HepG2 (cell line): ENCODE data around the gene CYP2S1. TPM values are rescaled to one million over a fixed set of nuclear protein-coding genes. Genes with fewer than 3 reads are reported as not detected.

Experiments used
- ATAC-seq: fragments of 200-7000 bp; cut with Tn5 transposase; 3 replicates; pipeline ENCODE4 v1.9.1; 2020; ENCODE audit warnings: mild to moderate bottlenecking, moderate library complexity
- BruUV-seq: library from RNA; stranded (reverse); fragments of 400-500 nt; replicated peaks from 2 replicates; lab custom pipeline; 2021; lab: Mats Ljungman, UMichigan
- CTCF ChIA-PET: fragments of 300-600 bp; formaldehyde crosslinking; extraction: SDS; loops from one replicate; lab custom pipeline; 2021; ENCODE audit warnings: low total read pairs, inconsistent platforms, low intra/inter-chr PET ratio; lab: Yijun Ruan, JAX
- POLR2A ChIA-PET: fragments of 350-600 bp; sonication (Branson Sonifier 250); formaldehyde crosslinking; loops from one replicate; lab custom pipeline; 2020; ENCODE audit warnings: antibody characterized with exemption, inconsistent platforms; lab: Yijun Ruan, JAX
- DNase-seq: peaks from one replicate; pipeline ENCODE4 v3.0.0-alpha.2; 2015; ENCODE audit warnings: low spot score
- FAIRE-seq: peaks from 3 replicates; lab custom pipeline; 2011; peaks lifted over from hg19 to GRCh38; lab: Jason Lieb, UNC
- H2AFZ ChIP-seq: one replicate; pipeline ENCODE4 v1.6.1; 2011; ENCODE audit warnings: low read length, inconsistent platforms
- H3K27ac ChIP-seq: fragments of 300-600 bp; 3 replicates; pipeline ENCODE4 v1.8.0; 2011; ENCODE audit warnings: mixed run types, mild to moderate bottlenecking, mixed read lengths, low read length, inconsistent platforms; ENCODE audit not compliant: insufficient read depth; ENCODE audit errors: extremely low read length
- H3K27me3 ChIP-seq, 2 experiments: fragments of 200-600 bp in 1 of 2; 2 replicates in 1 of 2; 3 replicates in 1 of 2; pipeline versions ENCODE4 v1.6.0 to v1.8.0; 2011; ENCODE audit warnings: low read length in 2 of 2, mild to moderate bottlenecking in 2 of 2, moderate library complexity in 2 of 2, inconsistent platforms in 1 of 2; ENCODE audit not compliant: insufficient read depth in 2 of 2, control insufficient read depth in 1 of 2
- H3K36me3 ChIP-seq, 2 experiments: fragments of 200-600 bp in 1 of 2; replicated peaks in 1 of 2; 2 replicates in 1 of 2; 3 replicates in 1 of 2; pipeline versions ENCODE4 v1.5.1 to v1.8.0; 2011; ENCODE audit warnings: low read length in 2 of 2, inconsistent platforms in 1 of 2; ENCODE audit not compliant: insufficient read depth in 2 of 2, control insufficient read depth in 1 of 2
- H3K4me1 ChIP-seq: 2 replicates; pipeline ENCODE4 v1.5.1; 2012; ENCODE audit warnings: low read length, inconsistent platforms; ENCODE audit not compliant: insufficient read depth
- H3K4me2 ChIP-seq: 2 replicates; pipeline ENCODE4 v1.6.0; 2011; ENCODE audit warnings: low read depth, low read length, inconsistent platforms
- H3K4me3 ChIP-seq, 3 experiments: fragments of 200-600 bp in 1 of 3; sonication (generic), shearing (Covaris generic) in 1 of 3; replicated peaks in 1 of 3; 2 replicates each; pipeline ENCODE4 v1.5.1; 2011 to 2016; ENCODE audit warnings: low read length in 3 of 3, inconsistent platforms in 2 of 3, low read depth in 2 of 3, mild to moderate bottlenecking in 2 of 3, control low read depth in 1 of 3, mixed read lengths in 1 of 3; ENCODE audit not compliant: insufficient read depth in 1 of 3
- H3K79me2 ChIP-seq: one replicate; pipeline ENCODE4 v1.6.1; 2011; ENCODE audit warnings: low read length, inconsistent platforms; ENCODE audit not compliant: insufficient read depth
- H3K9ac ChIP-seq: 2 replicates; pipeline ENCODE4 v1.6.0; 2011; ENCODE audit warnings: mild to moderate bottlenecking, low read depth, low read length, inconsistent platforms; ENCODE audit not compliant: insufficient read depth
- H3K9me3 ChIP-seq: 2 replicates; pipeline ENCODE4 v1.5.1; 2012; ENCODE audit warnings: mild to moderate bottlenecking, low read length
- H4K20me1 ChIP-seq: 2 replicates; pipeline ENCODE4 v1.6.0; 2011; ENCODE audit warnings: inconsistent platforms, mild to moderate bottlenecking, low read length, moderate library complexity; ENCODE audit not compliant: insufficient read depth
- HIVEP1 ChIP-seq: sonication (generic); formaldehyde crosslinking; IDR thresholded peaks from 2 replicates; pipeline ENCODE4 v1.4.0; 2020; ENCODE audit warnings: mild to moderate bottlenecking, missing genetic modification reagents
- HNRNPH1 ChIP-seq: fragments of 200-400 bp; formaldehyde crosslinking; optimal IDR thresholded peaks from 2 replicates; pipeline ENCODE3; 2017; ENCODE audit warnings: mild to moderate bottlenecking, low read depth, low read length
- PHF8 ChIP-seq: sonication (generic); formaldehyde crosslinking; IDR thresholded peaks from 2 replicates; pipeline ENCODE4 v1.5.0; 2020; ENCODE audit warnings: missing genetic modification reagents
- SOX5 ChIP-seq: IDR thresholded peaks from 2 replicates; pipeline ENCODE4 v1.6.1; 2016; ENCODE audit warnings: borderline replicate concordance
- ZBTB4 ChIP-seq: sonication (generic); formaldehyde crosslinking; IDR thresholded peaks from 2 replicates; pipeline ENCODE4 v1.4.0; 2020; ENCODE audit warnings: missing genetic modification reagents, mild to moderate bottlenecking, borderline replicate concordance
- ZFP36 ChIP-seq: fragments of 150-350 bp; IDR thresholded peaks from 2 replicates; pipeline ENCODE4 v1.6.1; 2018; ENCODE audit warnings: borderline replicate concordance, low read length, low read depth; ENCODE audit not compliant: partially characterized antibody
- ZMYM3 ChIP-seq: sonication (generic); formaldehyde crosslinking; IDR thresholded peaks from 2 replicates; pipeline ENCODE4 v1.5.1; 2020; ENCODE audit warnings: mild to moderate bottlenecking, missing genetic modification reagents
- ZNF136 ChIP-seq: sonication (generic); formaldehyde crosslinking; IDR thresholded peaks from 2 replicates; pipeline ENCODE4 v1.8.1; 2022; ENCODE audit warnings: low read depth, mild to moderate bottlenecking, moderate library complexity, missing genetic modification reagents
- ZNF687 ChIP-seq: sonication (generic); formaldehyde crosslinking; IDR thresholded peaks from 2 replicates; pipeline ENCODE4 v1.5.1; 2020; ENCODE audit warnings: mild to moderate bottlenecking, missing genetic modification reagents, moderate library complexity
- ZSCAN21 ChIP-seq: sonication (generic); formaldehyde crosslinking; IDR thresholded peaks from 2 replicates; pipeline ENCODE4 v1.8.0; 2022; ENCODE audit warnings: mild to moderate bottlenecking, missing genetic modification reagents, moderate library complexity, borderline replicate concordance
- WGBS: methylation state at CpG from one replicate; pipeline ENCODE4 v1.1.6; 2017; ENCODE audit warnings: low lambda C conversion rate; 5-methylcytosine and 5-hydroxymethylcytosine counted together
- in situ Hi-C: cut with HindIII; loops from 2 replicates; pipeline ENCODE4 v1.10.0; 2017; ENCODE audit warnings: low pct_unique_long_range_greater_than_20kb; ENCODE audit not compliant: extremely low pct_ligation_motif_present
- intact Hi-C: fragments of 100-400 bp; cut with micrococcal nuclease; formaldehyde crosslinking; loops from one replicate; pipeline ENCODE4 v1.10.0; 2022; ENCODE audit not compliant: unreplicated experiment
- polyA plus RNA-seq, 8 experiments: library from polyadenylated mRNA; depleted of rRNA in 3 of 8; stranded (reverse) in 7 of 8; unstranded in 1 of 8; fragments of >200 nt; fragmentation: Illumina TruSeq in 4 of 8; extraction: Trizol in 4 of 8; gene quantifications; 2 replicates each; pipeline versions ENCODE4 v1.2.1 to v1.2.3, GENCODE V29; 2011 to 2016; ENCODE audit warnings: low read depth in 4 of 8, missing spikeins in 1 of 8, mixed read lengths in 1 of 8; ENCODE audit not compliant: insufficient read depth in 1 of 8
- total RNA-seq, 5 experiments: library from RNA; depleted of rRNA; stranded (reverse); fragments of >200 nt; fragmentation: Illumina TruSeq; extraction: Trizol; gene quantifications; 2 replicates each; pipeline ENCODE4 v1.2.3, GENCODE V29; 2016; ENCODE audit warnings: low read depth in 1 of 5

CYP2S1 gene
- total and polyA plus RNA-seq, 2 of the 13 experiments (the other 11 are each of a cell fraction or from before 2014, with no cell fraction given): 0.09 to 2.1 TPM

- TF ChIP-seq ZBTB4 (CRISPR knock-in tag) (no peak; the same call in 1 of the 2 replicates), ZNF136 (CRISPR knock-in tag) (no peak), PHF8 (CRISPR knock-in tag) (no peak), SOX5 (CRISPR knock-in tag) (peak; percentile 51; the same call in 1 of the 2 replicates), HNRNPH1 (no peak)
Observed at GRCh38 chr19:41166944-41167804, 25.8 kb upstream of the CYP2S1 start (continued).

GRCh38 chr19:41172297-41173164 lies 20.5 kb upstream of the CYP2S1 start:
- ChIA-PET POLR2A (no interaction called here), CTCF (no interaction called here)
- WGBS: 55% methylated on average over 6 of the region's 6 CpGs
- H3K4me1 ChIP-seq: peaks cover 69% of the 10 kb centered on the region
- H3K9ac ChIP-seq: no peak overlapping the region
- DNase-seq: no peak
- no TSS peak for BruUV-seq
- H3K27me3 ChIP-seq: no peaks in the 10 kb centered on the region
- peak overlapping the region in 1 of 3 experiments; percentile 16; a peak in 1 of 6 replicates for H3K4me3 ChIP-seq
- H3K36me3 ChIP-seq: no peaks in the 10 kb centered on the region
- in situ Hi-C loops (no loop called here), intact Hi-C loops (no loop called here)
- no peaks in the 10 kb centered on the region for H3K79me2 ChIP-seq
- no peak for FAIRE-seq
- H4K20me1 ChIP-seq: no peaks in the 10 kb centered on the region
- H3K9me3 ChIP-seq: no peaks in the 10 kb centered on the region
- peak overlapping the region; percentile 12; the same call in 1 of the 2 replicates for H3K4me2 ChIP-seq
- peak; percentile 19; the same call in 1 of the 3 replicates for ATAC-seq
- H2AFZ ChIP-seq: no peak overlapping the region
- H3K27ac ChIP-seq: no peak overlapping the region
- TF ChIP-seq ZMYM3 (CRISPR knock-in tag) (peak; percentile 70; the same call in 1 of the 2 replicates), ZSCAN21 (CRISPR knock-in tag) (no peak), HIVEP1 (CRISPR knock-in tag) (no peak), ZFP36 (peak; percentile 73), ZNF687 (CRISPR knock-in tag) (peak; percentile 35; the same call in 1 of the 2 replicates)
